ENCODE measurements around the gene GABRA6.

DNA sequence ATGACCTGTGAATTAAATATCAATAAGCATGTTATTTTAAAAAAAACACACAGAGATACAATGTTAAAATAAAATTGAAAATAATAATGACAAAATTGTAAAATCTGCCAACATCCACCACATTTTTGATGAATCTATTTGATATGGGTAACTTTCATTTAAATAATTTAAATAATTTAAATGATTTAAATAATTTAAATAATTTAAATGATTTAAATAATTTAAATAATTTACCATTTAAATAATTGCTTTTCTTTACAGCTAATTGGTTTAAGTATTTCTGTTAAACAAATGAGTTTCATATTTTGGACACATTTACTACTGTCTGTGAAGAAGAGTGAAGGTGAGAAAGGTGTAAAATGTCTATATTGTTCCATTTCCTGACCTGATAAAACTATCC is 22.1 kb upstream of the GABRA6 start:
- TF ChIP-seq, protein P1, sequence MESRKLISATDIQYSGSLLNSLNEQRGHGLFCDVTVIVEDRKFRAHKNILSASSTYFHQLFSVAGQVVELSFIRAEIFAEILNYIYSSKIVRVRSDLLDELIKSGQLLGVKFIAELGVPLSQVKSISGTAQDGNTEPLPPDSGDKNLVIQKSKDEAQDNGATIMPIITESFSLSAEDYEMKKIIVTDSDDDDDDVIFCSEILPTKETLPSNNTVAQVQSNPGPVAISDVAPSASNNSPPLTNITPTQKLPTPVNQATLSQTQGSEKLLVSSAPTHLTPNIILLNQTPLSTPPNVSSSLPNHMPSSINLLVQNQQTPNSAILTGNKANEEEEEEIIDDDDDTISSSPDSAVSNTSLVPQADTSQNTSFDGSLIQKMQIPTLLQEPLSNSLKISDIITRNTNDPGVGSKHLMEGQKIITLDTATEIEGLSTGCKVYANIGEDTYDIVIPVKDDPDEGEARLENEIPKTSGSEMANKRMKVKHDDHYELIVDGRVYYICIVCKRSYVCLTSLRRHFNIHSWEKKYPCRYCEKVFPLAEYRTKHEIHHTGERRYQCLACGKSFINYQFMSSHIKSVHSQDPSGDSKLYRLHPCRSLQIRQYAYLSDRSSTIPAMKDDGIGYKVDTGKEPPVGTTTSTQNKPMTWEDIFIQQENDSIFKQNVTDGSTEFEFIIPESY (IDR thresholded peaks at IDR 0.05), result no peak
- TF ChIP-seq, protein P2, sequence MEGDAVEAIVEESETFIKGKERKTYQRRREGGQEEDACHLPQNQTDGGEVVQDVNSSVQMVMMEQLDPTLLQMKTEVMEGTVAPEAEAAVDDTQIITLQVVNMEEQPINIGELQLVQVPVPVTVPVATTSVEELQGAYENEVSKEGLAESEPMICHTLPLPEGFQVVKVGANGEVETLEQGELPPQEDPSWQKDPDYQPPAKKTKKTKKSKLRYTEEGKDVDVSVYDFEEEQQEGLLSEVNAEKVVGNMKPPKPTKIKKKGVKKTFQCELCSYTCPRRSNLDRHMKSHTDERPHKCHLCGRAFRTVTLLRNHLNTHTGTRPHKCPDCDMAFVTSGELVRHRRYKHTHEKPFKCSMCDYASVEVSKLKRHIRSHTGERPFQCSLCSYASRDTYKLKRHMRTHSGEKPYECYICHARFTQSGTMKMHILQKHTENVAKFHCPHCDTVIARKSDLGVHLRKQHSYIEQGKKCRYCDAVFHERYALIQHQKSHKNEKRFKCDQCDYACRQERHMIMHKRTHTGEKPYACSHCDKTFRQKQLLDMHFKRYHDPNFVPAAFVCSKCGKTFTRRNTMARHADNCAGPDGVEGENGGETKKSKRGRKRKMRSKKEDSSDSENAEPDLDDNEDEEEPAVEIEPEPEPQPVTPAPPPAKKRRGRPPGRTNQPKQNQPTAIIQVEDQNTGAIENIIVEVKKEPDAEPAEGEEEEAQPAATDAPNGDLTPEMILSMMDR (IDR thresholded peaks at IDR 0.05; ENCODE audit: low read depth, low read length, missing input control), result no peak
- TF ChIP-seq, protein P3, sequence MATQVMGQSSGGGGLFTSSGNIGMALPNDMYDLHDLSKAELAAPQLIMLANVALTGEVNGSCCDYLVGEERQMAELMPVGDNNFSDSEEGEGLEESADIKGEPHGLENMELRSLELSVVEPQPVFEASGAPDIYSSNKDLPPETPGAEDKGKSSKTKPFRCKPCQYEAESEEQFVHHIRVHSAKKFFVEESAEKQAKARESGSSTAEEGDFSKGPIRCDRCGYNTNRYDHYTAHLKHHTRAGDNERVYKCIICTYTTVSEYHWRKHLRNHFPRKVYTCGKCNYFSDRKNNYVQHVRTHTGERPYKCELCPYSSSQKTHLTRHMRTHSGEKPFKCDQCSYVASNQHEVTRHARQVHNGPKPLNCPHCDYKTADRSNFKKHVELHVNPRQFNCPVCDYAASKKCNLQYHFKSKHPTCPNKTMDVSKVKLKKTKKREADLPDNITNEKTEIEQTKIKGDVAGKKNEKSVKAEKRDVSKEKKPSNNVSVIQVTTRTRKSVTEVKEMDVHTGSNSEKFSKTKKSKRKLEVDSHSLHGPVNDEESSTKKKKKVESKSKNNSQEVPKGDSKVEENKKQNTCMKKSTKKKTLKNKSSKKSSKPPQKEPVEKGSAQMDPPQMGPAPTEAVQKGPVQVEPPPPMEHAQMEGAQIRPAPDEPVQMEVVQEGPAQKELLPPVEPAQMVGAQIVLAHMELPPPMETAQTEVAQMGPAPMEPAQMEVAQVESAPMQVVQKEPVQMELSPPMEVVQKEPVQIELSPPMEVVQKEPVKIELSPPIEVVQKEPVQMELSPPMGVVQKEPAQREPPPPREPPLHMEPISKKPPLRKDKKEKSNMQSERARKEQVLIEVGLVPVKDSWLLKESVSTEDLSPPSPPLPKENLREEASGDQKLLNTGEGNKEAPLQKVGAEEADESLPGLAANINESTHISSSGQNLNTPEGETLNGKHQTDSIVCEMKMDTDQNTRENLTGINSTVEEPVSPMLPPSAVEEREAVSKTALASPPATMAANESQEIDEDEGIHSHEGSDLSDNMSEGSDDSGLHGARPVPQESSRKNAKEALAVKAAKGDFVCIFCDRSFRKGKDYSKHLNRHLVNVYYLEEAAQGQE (IDR thresholded peaks at IDR 0.05), result no peak
- TF ChIP-seq YY1 (IDR thresholded peaks at IDR 0.05) (no peak), FOXA1 (IDR thresholded peaks at IDR 0.05) (no peak), TAF1 (conservative IDR thresholded peaks at IDR 0.05) (no peak), HNF4A (conservative IDR thresholded peaks at IDR 0.05) (no peak)
- TF ChIP-seq, protein P4, sequence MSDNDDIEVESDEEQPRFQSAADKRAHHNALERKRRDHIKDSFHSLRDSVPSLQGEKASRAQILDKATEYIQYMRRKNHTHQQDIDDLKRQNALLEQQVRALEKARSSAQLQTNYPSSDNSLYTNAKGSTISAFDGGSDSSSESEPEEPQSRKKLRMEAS (IDR thresholded peaks at IDR 0.05), result no peak

All from liver (tissue), 3 donors.